Heart left ventricle (tissue), 13 donors: ENCODE results near the gene ZNF718.

Experiments
- POLR2A ChIP-seq, 2 donors: fragments of 450-650 bp; IDR thresholded peaks; one replicate each; pipeline ENCODE4 v1.6.1; 2017; ENCODE audit warnings: antibody characterized with exemption in 2 of 2, mild to moderate bottlenecking in 2 of 2, moderate library complexity in 2 of 2
- TF ChIP-seq, protein P1 (sequence below), 12 donors: fragments of 200-600 bp; sonication (generic) in 4 of 12; IDR thresholded peaks; one replicate each; pipeline versions ENCODE4 v1.5.0 to v1.8.0; 2018 to 2022; ENCODE audit warnings: antibody characterized with exemption in 12 of 12, mild to moderate bottlenecking in 5 of 12
- donor health status: ischemic (EF 13 %, LVEDD 7.1; RV severe dilation, severe dysfunction).
- donor health status: DM: no; HTN: yes; CAD: no.
- donor health status: DM: no; HTN: no; CAD: no.
- donor health status: ischemic (EF 25% LVEDD 6.9; RV normal size, moderate dysfunction).
- donor health status: ischemic (EF 25% LVEDD 5.7; RV mildly dilated, moderate dysfunction).
- donor health status: ischemic (EF 35%, LVEDD 5.7; RV mildly dilated, moderate dysfunction).
- donor health status: nonischemic (EF 11% LVEDD 7.7; RV severe dilation, severe dysfunction).
- donor health status: DM: yes; HTN: yes; CAD: no.
- donor health status: PGD.
- donor health status: ischemic (EF 29% LVEDD 5.4; RV normal size, mild dysfunction).
- donor health status: nonischemic (EF 23%, LVEDD 6.1; RV moderate dilation, normal function).

DNA sequence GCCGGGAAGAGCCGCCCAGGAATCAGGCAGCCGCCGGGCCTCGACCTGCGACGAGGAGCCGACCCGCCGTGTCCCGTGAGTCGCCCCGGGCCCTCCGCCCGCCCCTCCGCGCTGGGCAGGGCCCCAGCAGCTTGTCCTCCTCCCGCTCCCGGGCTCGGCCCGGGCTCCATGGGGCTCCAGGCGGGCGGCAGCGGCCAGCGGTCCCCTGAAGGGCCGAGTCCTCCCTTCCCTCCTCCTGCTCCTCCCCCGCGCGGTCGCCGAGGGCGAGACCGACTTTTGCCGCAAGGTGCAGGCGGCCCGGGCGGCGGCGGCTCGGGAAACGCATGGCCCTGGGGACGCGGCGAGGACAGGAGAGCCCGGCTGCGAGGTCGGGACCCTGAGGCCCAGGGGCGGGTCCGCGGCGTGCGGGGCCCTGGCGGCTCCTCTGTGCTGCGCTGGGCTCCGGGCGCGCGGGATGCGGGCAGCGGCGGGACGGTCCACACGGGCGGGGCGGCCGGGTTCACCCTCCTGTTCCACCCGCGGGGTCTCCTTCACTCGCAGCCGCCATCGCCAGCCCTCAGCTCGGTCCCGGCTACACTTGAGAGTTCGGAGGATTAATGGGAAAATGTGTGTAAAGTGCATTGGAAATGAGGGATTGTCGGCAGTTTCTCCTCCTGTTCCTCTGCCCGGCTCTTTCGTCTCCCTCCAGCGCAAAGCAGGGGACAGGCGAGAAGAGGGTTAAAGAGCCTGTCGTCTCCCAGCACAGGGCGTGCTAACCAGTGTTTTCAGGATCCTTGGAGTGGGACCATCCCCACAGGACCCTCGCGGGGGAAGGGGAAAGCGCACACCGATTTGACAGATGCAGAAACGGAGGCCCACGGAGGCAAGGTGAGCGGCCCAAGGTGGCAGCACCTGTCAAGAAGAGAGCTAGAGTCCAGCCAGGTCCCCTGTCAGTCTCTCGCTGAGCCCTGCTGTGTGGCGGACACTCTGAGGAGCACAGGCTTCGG, 16.6 kb upstream of the ZNF718 start:
- TF ChIP-seq, protein P1, sequence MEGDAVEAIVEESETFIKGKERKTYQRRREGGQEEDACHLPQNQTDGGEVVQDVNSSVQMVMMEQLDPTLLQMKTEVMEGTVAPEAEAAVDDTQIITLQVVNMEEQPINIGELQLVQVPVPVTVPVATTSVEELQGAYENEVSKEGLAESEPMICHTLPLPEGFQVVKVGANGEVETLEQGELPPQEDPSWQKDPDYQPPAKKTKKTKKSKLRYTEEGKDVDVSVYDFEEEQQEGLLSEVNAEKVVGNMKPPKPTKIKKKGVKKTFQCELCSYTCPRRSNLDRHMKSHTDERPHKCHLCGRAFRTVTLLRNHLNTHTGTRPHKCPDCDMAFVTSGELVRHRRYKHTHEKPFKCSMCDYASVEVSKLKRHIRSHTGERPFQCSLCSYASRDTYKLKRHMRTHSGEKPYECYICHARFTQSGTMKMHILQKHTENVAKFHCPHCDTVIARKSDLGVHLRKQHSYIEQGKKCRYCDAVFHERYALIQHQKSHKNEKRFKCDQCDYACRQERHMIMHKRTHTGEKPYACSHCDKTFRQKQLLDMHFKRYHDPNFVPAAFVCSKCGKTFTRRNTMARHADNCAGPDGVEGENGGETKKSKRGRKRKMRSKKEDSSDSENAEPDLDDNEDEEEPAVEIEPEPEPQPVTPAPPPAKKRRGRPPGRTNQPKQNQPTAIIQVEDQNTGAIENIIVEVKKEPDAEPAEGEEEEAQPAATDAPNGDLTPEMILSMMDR (IDR thresholded peaks at IDR 0.05), result no peak
- TF ChIP-seq POLR2A (IDR thresholded peaks at IDR 0.05), result no peak
